Sigmoid colon (tissue), 7 donors: Measurements from ENCODE around the gene NKX2-2. TPM values are rescaled to one million over a fixed set of nuclear protein-coding genes. Genes with fewer than 3 reads are reported as not detected.

Experiments
- DNase-seq: peaks from one replicate; pipeline ENCODE4 v3.0.0-alpha.2; 2019
- H3K27ac ChIP-seq, 4 donors: fragments of 200-600 bp; sonication (generic); one replicate each; pipeline ENCODE4 v1.5.1; 2016 to 2019; ENCODE audit warnings: mild to moderate bottlenecking in 1 of 4
- H3K27me3 ChIP-seq, 3 donors: fragments of 200-600 bp; sonication (generic); one replicate each; pipeline ENCODE4 v1.5.1; 2019; ENCODE audit warnings: mild to moderate bottlenecking in 1 of 3
- H3K36me3 ChIP-seq, 4 donors: fragments of 200-600 bp; sonication (generic); one replicate each; pipeline ENCODE4 v1.5.1; 2016 to 2019
- H3K4me1 ChIP-seq, 4 donors: fragments of 200-600 bp; sonication (generic); one replicate each; pipeline ENCODE4 v1.5.1; 2017 to 2019
- H3K4me3 ChIP-seq, 4 donors: fragments of 200-600 bp; sonication (generic); one replicate each; pipeline ENCODE4 v1.5.1; 2017 to 2019; ENCODE audit warnings: mild to moderate bottlenecking in 2 of 4, moderate library complexity in 1 of 4
- H3K9me3 ChIP-seq, 4 donors: fragments of 200-600 bp in 3 of 4; sonication (generic) in 3 of 4; one replicate each; pipeline versions ENCODE4 v1.5.1 to v1.6.1; 2013 to 2019
- EP300 ChIP-seq, 4 donors: sonication (generic); formaldehyde crosslinking; IDR thresholded peaks; one replicate each; pipeline ENCODE4 v1.6.1; 2017; ENCODE audit warnings: antibody characterized with exemption in 4 of 4
- POLR2A ChIP-seq, 2 donors: fragments of 450-650 bp; IDR thresholded peaks; one replicate each; pipeline ENCODE4 v1.6.1; 2016; ENCODE audit warnings: antibody characterized with exemption in 2 of 2, mild to moderate bottlenecking in 2 of 2, moderate library complexity in 2 of 2
- POLR2AphosphoS5 ChIP-seq, 4 donors: sonication (generic); formaldehyde crosslinking; IDR thresholded peaks; one replicate each; pipeline ENCODE4 v1.6.1; 2017; ENCODE audit warnings: antibody characterized with exemption in 4 of 4
- WGBS, 2 donors: extraction: QIAGEN DNeasy Blood & Tissue Kit; methylation state at CpG; one replicate each; pipeline ENCODE4 v1.1.7; 2013; 5-methylcytosine and 5-hydroxymethylcytosine counted together
- intact Hi-C: fragments of 100-400 bp; cut with DNase I; formaldehyde crosslinking; loops from one replicate; pipeline ENCODE4 v1.15.1; 2023
- polyA plus RNA-seq, 3 donors: library from polyadenylated mRNA; stranded (reverse); fragments of 200-250 nt; gene quantifications; one replicate each; pipeline ENCODE4 v1.2.3, GENCODE V29; 2013
- total RNA-seq, 4 donors: library from RNA; depleted of rRNA; stranded (reverse); fragments of >200 nt; gene quantifications; one replicate each; pipeline ENCODE4 v1.1.0, GENCODE V29; 2016
- TF ChIP-seq, protein P1 (sequence below), 4 experiments: fragments of 450-650 bp in 3 of 4; fragments of 200-600 bp in 1 of 4; IDR thresholded peaks; one replicate each; pipeline ENCODE4 v1.5.1; 2016 to 2019; ENCODE audit warnings: antibody characterized with exemption in 4 of 4, mild to moderate bottlenecking in 3 of 4, moderate library complexity in 2 of 4
- donor health status: healthy with polysubstance abuse.
- donor health status: Bipolar disorder and iron deficiency.
- donor health status: healthy.

NKX2-2 gene
- total and polyA plus RNA-seq, 7 donors: 0.23 to 0.60 (median 0.46) TPM; not detected in 4

DNA sequence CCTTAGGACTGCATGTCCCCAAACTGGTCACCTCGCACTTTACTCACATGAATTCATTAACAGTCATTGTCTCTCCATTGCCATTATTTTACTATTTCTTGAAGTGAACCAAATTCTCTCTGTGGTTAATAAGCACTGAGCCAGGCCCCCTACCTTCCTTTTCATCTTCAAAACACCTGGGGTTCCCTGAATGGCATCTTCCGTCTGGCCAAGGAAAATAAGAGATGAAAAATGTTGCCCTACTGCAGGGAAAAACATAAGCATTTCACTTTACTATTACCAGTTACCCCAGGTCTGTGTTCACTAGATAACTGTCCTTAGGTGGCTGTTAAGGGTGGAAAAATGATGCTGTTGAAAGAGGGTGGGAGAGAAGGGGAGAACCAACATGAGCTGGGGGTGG lies 10.0 kb upstream of the NKX2-2 start:
- Histone ChIP-seq H3K36me3 (no peaks in the 10 kb centered on the region), H3K4me3 (no peak overlapping the region), H3K9me3 (no peaks in the 10 kb centered on the region), H3K27ac (no peak overlapping the region), H3K27me3 (peaks cover 41 to 78% (median 59%) of the 10 kb centered on the region in 3 donors), H3K4me1 (peaks cover 0 to 15% (median 13%) of the 10 kb centered on the region in 4 donors)
- no peak for DNase-seq
- TF ChIP-seq EP300 (IDR thresholded peaks at IDR 0.05) (no peak), POLR2AphosphoS5 (IDR thresholded peaks at IDR 0.05) (no peak), POLR2A (IDR thresholded peaks at IDR 0.05) (no peak)
- TF ChIP-seq, protein P1, sequence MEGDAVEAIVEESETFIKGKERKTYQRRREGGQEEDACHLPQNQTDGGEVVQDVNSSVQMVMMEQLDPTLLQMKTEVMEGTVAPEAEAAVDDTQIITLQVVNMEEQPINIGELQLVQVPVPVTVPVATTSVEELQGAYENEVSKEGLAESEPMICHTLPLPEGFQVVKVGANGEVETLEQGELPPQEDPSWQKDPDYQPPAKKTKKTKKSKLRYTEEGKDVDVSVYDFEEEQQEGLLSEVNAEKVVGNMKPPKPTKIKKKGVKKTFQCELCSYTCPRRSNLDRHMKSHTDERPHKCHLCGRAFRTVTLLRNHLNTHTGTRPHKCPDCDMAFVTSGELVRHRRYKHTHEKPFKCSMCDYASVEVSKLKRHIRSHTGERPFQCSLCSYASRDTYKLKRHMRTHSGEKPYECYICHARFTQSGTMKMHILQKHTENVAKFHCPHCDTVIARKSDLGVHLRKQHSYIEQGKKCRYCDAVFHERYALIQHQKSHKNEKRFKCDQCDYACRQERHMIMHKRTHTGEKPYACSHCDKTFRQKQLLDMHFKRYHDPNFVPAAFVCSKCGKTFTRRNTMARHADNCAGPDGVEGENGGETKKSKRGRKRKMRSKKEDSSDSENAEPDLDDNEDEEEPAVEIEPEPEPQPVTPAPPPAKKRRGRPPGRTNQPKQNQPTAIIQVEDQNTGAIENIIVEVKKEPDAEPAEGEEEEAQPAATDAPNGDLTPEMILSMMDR (IDR thresholded peaks at IDR 0.05): no peak
- 16 to 28% methylated on average over 2 of the region's 2 CpGs for whole genome bisulfite sequencing, 2 donors
- intact Hi-C loops: no loop called here

DNA sequence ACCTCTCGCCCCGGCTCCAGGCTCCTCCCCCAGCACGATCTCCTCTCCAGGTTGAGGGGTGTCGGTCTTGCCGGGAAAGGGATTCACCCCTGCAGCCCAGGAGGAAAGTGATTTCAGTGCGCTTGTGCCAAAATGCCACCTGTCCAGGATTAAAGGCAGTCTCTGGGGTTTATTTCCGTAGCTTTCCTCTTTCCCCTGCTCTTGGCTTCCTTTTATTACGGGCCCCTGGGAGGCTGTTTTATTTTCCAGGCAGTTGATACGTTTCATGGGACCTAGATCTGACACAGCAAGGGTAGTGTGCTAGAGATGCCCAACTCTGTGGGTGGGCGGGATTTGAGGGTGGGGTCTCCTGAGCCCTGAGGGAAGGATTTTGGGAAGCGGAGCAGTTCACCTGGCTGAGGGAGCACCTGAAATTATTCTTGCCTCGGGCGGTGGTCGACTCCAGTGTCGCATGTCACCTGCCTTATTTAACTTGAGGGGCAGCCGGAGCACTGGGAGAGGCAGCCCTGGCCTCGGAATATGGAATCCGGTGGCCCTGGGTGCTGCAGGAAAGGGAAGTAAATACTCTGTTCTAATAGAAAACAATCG lies 9.5 kb upstream of the NKX2-2 start:
- Histone ChIP-seq H3K4me1 (peaks cover 0 to 15% (median 13%) of the 10 kb centered on the region in 4 donors), H3K4me3 (no peak overlapping the region), H3K27me3 (peaks cover 46 to 83% (median 64%) of the 10 kb centered on the region in 3 donors), H3K9me3 (no peaks in the 10 kb centered on the region), H3K36me3 (no peaks in the 10 kb centered on the region), H3K27ac (no peak overlapping the region)
- no peak for TF ChIP-seq POLR2A (IDR thresholded peaks at IDR 0.05)
- no peak for TF ChIP-seq EP300 (IDR thresholded peaks at IDR 0.05)
- TF ChIP-seq, protein P1 (IDR thresholded peaks at IDR 0.05): no peak
- no peak for TF ChIP-seq POLR2AphosphoS5 (IDR thresholded peaks at IDR 0.05)
- intact Hi-C loops: no loop called here
- WGBS, 2 donors: 6 to 7% methylated on average over 19 of the region's 19 CpGs
- no peak for DNase-seq

DNA sequence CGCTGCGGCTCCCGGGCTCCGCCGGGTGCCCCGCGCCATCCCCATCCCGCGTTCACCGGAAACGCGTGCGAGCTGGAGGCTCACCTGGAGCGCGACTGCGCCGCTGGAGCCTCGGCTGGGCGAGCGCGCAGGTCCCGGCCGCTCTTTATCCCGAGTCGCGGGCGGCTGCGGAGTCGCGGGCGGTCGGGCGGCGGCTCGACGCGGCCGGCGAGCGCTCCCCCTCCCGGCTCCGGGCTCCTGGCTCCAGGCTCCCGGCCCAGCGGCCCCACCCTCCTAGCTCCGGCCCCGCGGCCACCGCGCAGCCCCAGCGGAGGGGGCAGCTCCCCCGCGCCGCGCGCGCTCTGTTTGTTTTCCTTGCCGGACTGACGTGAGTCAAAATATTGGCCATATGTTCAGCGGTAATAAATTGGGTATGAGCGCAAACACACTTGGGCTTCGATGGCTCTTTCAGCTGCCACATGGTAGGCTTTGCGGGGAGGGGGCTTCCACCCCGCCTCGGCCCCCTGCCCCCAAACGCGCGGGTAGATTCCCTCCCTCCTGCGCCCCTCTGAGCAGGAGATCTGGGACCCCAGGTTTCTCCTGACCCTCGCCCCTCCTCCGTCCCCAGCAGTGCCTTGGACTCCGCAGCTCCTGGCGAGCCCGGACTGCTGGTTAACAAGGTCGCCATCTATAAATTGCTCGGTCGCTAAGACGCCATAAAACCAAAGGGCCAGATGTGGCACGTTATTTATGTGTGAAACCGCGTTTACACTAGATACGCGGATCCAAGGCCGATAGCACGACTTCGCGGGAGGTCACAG lies 8.8 kb upstream of the NKX2-2 start:
- Histone ChIP-seq H3K4me1 (peaks cover 0 to 16% (median 14%) of the 10 kb centered on the region in 4 donors), H3K36me3 (no peaks in the 10 kb centered on the region), H3K27me3 (peaks cover 47 to 90% (median 71%) of the 10 kb centered on the region in 3 donors), H3K9me3 (no peaks in the 10 kb centered on the region), H3K4me3 (peak overlapping the region in 1 of 4 donors; percentile 6), H3K27ac (no peak overlapping the region)
- TF ChIP-seq, protein P1 (IDR thresholded peaks at IDR 0.05): no peak
- TF ChIP-seq POLR2A (IDR thresholded peaks at IDR 0.05) (no peak), POLR2AphosphoS5 (IDR thresholded peaks at IDR 0.05) (no peak), EP300 (IDR thresholded peaks at IDR 0.05) (no peak)
- WGBS, 2 donors: 3% methylated on average over 86 of the region's 86 CpGs
- DNase-seq: no peak
- intact Hi-C loops: no loop called here

DNA sequence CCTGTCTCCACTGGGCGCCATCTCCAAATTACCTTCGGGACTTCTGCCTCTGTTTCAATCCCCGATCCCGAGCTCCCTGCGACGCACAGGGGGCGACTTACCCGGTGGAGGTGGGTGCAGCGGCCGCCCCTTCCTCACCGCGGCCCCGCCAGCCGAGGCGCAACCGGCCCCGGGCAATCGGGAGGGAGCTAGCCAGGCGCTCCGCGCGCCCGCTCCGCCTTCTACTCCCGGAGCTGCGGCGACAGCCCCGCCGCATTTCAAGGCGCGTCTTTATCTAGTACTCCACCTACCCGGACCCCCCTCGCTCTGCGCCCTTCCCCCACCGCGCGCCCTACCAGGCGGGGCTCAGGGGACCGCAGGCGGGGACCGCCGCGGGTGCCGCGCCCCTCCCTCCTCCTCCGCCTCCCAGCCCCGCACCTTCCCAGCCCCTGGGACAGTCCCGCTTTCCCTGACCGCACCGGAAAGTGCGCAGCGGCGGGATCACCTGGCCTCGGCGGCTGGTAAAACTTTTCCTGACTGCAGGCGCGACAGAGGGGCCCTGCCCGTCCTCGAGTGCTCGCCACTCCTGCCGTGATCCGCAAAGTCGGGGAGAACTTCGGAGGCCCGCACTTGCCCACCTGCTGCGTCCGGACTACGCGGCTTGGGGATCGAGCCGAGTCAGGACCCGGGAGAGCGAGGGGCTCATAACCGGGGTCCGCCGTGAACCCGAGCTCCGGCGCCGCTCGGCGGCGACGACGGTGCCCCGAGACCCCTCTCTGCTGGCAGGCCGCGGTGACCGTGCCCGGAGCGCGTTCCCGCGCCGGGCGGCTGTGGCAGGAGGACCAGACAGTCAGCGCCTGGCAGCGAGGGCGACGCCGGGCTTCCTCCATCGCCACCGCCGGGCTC lies 8.0 kb upstream of the NKX2-2 start:
- 3 to 5% methylated on average over 104 of the region's 104 CpGs for WGBS, 2 donors
- intact Hi-C loops: no loop called here
- Histone ChIP-seq H3K27me3 (peaks cover 54 to 95% (median 79%) of the 10 kb centered on the region in 3 donors), H3K36me3 (no peaks in the 10 kb centered on the region), H3K9me3 (no peaks in the 10 kb centered on the region), H3K4me3 (peak overlapping the region in 1 of 4 donors; percentile 6), H3K4me1 (peaks cover 0 to 23% (median 17%) of the 10 kb centered on the region in 4 donors), H3K27ac (no peak overlapping the region)
- no peak for DNase-seq
- TF ChIP-seq POLR2A (IDR thresholded peaks at IDR 0.05): no peak
